GM12872 (cell line): ENCODE measurements around the gene SGMS1.

Experiments
- CTCF ChIP-seq: IDR thresholded peaks from 3 replicates; pipeline ENCODE4 v1.5.1; 2011; ENCODE audit warnings: low read depth, mild to moderate bottlenecking, low read length, moderate library complexity; ENCODE audit not compliant: insufficient read depth

Gene SGMS1

GRCh38 chr10:50600286-50600685, 23.5 kb downstream of the SGMS1 start:
- no peak for TF ChIP-seq CTCF

- TF ChIP-seq CTCF, result no peak
Measured at GRCh38 chr10:50596897-50597296, 26.9 kb downstream of the SGMS1 start.

- TF ChIP-seq CTCF, result no peak
Measured at GRCh38 chr10:50596456-50596855, 27.3 kb downstream of the SGMS1 start.

- TF ChIP-seq CTCF, result no peak
Measured at GRCh38 chr10:50595785-50596184, 28.0 kb downstream of the SGMS1 start.

GRCh38 chr10:50593523-50594376, 30.0 kb downstream of the SGMS1 start:
- no peak for TF ChIP-seq CTCF

GRCh38 chr10:50592961-50593418, 30.8 kb downstream of the SGMS1 start:
- TF ChIP-seq CTCF, result no peak

- no peak for TF ChIP-seq CTCF
Measured at GRCh38 chr10:50590935-50591334, 32.8 kb downstream of the SGMS1 start.
